SK-N-SH (cell line): ENCODE measurements around the gene TMEM26.

Experiments used
- SMC3 ChIP-seq: IDR thresholded peaks from 2 replicates; pipeline ENCODE4 v1.6.1; 2012; ENCODE audit warnings: low read depth, low read length, improper control_type of control experiment
- TF ChIP-seq, protein P1 (sequence below): fragments of 200-600 bp; sonication (generic); IDR thresholded peaks from 2 replicates; pipeline ENCODE4 v1.6.1; 2017; ENCODE audit warnings: antibody characterized with exemption, mild to moderate bottlenecking, moderate library complexity

DNA sequence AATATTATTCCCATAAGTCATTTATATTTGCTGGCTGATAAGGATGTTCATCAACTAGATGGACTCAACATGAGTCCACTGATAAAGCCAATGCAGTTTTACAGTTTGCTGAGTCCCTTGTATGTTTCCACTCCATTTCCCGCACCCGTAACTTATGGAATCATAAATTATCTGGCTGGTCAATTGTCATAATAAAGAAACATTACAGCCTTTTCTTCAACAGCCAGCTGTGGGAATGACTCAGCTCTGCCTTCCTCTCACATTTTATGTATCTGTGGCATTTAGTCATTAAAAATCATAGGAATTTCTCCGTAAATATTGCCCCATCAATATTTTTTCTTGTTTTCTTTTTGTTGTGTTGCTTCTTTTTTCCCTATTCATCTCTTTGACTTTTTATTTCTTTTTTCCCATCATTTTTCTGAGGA, 22.3 kb upstream of the TMEM26 start:
- no peak for TF ChIP-seq SMC3
- TF ChIP-seq, protein P1, sequence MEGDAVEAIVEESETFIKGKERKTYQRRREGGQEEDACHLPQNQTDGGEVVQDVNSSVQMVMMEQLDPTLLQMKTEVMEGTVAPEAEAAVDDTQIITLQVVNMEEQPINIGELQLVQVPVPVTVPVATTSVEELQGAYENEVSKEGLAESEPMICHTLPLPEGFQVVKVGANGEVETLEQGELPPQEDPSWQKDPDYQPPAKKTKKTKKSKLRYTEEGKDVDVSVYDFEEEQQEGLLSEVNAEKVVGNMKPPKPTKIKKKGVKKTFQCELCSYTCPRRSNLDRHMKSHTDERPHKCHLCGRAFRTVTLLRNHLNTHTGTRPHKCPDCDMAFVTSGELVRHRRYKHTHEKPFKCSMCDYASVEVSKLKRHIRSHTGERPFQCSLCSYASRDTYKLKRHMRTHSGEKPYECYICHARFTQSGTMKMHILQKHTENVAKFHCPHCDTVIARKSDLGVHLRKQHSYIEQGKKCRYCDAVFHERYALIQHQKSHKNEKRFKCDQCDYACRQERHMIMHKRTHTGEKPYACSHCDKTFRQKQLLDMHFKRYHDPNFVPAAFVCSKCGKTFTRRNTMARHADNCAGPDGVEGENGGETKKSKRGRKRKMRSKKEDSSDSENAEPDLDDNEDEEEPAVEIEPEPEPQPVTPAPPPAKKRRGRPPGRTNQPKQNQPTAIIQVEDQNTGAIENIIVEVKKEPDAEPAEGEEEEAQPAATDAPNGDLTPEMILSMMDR: no peak
